Activated CD4-positive, alpha-beta T cell treated with anti-CD3 and anti-CD28 coated beads, Interleukin-2, amount 50 U/mL, for 16 hours (primary cell): ENCODE results near the gene PNMA6F.
"Not testable (repeated sequence)": the region's sequence is repeated elsewhere in the genome, so short reads cannot be mapped to it uniquely, and the experiment has no call there.

Source experiments
- DNase-seq: peaks from one replicate; pipeline ENCODE4 v3.0.0-alpha.2; 2020

The PNMA6F gene

DNA sequence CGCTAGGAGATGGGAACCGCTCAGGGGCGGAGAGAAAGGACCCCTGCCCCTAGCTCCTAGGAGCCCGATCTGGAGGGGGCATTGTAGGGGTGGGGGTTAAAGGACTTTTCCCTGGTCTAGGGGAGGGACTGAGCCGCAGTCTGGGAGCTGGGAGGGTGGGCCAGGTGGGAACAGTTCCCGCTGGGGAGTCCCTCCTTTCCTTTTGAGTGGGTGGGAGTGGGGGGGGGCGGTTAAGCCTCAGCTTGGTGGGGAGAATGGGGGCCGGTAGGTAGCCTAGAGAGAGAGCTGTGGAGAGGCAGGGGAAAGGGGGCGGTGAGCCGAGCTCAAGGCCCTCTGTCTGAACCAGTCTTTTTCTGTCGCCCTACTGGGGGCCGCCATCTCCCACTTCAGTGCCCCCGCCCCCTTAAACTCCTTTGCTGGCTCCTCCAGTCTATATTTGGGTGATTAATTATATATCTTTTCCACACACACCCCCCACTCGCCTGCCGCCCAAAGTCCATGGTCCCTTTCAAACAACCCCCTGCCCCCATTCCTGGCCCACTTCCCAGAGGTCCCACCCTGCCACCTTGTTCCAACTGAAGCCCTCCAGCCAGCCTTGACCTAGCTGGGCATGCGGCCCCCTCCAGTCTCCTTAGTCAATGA lies 13.2 kb upstream of the PNMA6F start:
- no peak for DNase-seq

DNA sequence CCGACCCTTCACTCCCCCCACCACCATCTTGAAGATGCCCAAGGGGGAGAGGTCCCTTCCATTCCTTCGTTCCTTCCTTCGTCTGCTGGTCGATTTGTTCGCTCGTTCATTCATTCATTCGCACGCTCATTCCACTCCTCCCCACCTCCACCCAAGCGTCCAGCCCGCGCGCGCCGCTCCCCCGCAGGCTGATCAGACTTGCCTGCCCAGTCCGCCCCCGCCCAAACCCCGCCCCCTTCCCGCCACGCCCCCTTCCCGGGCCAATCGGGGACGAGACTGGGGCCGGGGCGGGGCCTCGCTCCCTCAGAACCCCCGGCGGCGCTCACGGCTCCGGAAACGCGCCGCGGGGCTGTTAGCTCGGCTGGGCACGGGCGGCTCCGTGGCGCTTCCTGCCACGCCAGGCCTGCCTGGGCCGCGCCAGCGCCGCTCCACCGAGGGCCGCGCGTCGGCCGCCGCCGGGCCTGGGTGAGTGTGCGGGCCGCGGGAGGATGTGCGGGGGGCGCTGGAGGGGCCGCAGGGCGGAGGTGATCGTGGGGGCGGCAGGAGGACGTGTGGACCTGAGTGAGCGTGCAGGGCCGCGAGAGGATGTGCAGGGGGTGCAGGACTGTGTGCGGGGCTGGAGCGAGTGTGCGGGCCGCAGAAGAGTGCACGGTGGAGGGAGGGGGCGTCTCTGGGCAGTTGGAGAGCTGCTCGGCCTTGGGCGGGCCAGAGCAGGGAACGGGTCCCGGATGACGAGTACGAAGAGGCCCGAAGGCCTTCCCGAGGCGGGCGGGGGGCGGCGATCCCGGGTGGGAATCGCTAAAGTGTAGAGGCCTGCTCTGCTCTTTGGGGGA lies 12.5 kb upstream of the PNMA6F start, which contains the start of gene ZNF275:
Gene ZNF275 (plus strand): TSS at position 333 of the 833 bp plus-strand sequence. CDS start 2,527 bp downstream, outside the sequence.
- peak; percentile 76 for DNase-seq

DNA sequence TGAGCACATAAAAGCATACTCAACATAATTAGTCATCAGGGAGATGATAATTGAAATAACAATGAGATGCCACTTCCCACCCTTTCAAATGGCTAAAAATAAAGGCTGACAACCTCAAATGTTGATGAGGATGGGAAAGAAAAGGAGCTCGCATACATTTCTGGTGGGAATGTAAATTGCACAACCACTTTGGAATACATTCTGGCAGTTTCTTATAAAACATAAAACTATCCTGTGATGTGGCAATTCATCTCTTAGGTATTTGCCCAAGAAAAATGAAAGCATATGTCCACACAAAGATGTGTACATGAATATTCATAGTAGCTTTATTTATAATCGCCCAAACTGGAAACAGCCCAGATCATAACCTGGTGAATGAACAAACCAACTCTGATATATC lies 11.7 kb upstream of the PNMA6F start:
- DNase-seq = no peak

DNA sequence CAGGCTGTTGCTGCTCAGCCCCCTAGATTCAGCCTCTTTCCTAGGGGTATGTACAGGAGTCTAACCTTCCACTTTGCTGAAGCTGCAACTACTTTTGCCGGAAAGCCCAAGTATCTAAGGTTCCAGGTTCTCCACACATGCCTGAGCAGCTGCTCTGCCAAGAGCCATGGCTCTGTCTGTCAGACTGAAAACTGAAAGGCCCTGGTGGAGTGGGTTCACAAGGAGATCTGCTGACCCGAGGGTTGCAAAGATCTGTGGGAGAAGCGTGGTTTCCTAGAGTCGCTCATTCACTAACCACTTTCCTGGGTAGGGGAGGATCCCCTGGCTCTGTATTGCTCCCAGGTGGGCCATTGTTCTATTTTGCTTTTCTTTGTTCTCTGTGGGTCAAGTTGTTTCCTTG lies 6.0 kb upstream of the PNMA6F start:
- DNase-seq = no peak

DNA sequence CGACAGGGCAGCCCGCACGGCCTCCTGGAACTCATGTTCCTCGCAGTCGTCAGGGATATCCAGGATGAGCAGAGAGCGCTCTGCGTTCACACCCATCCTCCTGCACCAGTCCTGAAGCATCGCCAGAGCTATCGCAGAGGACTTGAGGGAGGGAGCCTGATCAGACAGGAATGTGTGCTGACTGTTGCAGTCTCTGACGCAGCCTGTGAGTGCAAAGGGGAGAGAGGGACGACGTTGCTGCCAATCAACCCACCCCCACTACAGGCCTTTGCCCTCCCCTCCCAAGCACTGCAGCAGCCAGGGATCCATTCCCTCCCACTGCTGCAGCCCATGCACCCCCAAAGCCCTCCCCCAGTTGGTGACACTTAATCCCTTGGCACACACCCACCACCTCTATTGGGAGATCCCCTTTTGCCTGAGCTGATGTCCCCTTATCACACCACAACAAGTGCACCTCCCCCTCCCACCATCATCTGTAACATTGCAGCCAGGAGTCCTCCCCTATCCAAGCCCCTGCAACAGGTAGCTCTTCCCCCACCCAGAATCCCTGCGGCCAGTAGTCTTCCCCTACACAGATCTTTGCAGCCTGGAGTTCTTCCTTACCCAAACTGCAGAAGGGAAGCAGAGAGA lies 897 bp downstream of the PNMA6F start:
- DNase-seq = no peak

DNA sequence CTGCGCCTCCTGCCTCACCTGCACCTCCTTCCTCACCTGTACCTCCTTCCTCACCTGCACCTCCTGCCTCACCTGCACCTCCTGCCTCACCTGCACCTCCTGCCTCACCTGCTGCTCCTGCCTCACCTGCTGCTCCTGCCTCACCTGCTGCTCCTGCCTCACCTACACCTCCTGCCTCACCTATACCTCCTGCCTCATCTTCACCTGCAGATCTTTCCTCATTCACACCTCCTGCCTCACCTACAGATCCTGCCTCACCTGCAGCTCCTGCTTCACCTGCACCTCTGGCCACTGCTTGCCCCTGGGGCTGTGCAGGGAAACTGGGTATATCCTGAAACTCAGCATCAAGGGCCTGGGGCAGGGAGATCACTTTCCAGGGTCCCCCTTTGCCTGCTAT lies 1.5 kb downstream of the PNMA6F start:
- DNase-seq = not testable (repeated sequence)

DNA sequence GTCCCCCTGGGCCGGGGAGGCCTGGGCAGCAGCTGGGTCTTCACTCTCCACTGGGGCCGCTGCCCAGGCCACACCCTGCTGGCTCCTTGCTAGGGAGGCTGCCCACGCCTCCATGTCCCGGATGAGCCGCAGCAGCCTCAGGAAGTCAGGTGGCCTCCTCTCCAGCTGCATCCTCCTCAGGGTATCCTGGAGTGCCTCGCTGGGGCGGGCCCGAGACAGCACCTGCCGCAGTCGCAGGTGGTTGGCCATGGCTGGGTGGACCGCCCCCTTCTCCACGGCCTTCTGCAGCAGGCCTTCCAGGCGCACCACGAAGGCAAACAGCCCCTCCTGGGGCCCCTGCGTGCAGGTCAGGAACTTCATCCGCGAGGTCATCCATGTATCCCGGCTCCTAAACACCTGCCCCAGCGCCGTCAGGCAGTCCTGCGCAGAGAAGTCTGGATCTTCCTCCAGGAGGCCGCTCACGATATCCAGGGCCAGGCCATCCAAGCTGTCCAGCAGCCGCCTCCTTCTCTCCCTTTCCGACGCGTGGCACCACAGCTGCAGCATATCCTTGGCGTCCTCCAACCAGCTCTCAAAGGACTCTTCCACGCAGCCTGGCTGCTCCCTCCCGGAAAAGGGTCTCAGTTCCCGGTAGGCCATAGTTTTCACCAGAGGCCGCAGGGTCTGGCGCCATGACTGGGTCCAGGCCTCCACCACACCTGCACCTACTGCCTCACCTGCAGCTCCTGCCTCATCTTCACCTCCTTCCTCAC lies 2.1 kb downstream of the PNMA6F start:
- DNase-seq = no peak

DNA sequence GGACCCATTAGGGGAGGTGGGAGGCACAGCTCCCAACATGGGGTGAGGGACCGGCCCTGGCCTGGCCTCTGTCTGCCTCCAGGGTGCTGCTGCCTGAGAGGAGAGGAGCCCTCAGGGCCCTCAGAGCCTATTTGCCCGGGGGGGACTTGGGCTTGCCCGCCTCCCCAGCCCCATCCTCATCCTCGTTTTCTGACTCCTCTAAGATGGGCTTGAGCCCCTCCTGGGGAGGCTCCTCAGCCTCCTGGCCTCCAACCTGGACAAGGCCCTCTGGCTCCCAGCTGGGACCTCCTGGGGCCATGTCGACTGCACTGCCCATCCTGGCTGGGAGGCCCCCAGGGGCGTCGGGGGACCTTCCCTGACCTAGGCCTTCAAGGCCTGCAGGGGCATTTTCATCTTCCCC lies 2.8 kb downstream of the PNMA6F start:
- no peak for DNase-seq

DNA sequence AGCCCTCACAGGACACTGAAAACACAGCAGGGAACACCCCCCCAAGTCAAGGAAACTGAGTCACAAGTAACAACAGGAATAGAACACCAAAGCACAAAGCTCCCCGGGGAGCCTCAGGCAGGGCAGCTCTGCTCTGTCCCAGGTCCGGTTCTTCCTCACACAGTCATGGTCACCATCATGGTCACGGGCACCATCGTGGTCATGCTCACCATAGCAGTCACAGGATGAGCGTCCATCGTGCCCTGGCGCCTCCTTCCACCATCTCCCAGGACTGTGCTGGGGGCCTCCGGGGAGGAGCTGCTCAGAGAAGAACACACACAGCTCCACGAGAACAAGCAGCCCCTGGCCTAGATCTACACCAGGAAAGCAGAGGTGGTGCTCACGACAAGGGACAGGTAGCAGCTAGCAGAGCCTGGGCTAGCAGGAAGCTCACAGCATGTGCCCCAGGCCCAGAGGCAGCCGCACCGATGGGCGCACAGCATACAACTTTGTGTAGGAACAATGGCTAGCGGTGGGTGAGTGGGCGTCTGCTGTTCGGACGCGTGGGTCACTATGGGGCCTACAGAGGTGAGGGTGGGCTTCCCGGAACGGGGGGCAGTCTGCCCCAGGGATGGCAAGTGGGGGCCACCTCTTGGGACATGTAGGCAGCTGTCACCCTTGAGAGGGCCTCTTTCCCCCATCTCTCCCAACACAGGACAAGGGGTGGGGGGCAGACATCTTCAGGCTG lies 3.4 kb downstream of the PNMA6F start:
- DNase-seq = no peak

DNA sequence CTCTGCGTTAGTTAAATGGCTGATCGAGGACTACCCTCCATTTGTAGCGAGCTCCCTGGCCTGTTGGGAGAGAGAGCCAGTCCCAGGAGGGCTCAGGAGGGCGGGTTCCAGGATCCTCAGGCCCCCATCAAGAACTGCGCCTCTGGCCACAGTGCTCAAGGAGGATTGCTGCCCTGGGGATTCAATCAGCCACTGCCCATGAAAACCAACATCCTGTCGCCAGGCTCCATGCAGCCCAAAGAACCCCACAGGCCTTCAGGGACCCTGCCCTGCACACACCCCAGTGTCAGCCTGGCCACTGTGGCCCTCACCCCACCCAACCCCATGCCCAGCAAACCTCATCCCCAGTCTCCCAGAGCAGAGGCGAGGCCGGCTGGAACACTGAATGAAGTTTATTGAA lies 4.3 kb downstream of the PNMA6F start:
- DNase-seq = no peak

DNA sequence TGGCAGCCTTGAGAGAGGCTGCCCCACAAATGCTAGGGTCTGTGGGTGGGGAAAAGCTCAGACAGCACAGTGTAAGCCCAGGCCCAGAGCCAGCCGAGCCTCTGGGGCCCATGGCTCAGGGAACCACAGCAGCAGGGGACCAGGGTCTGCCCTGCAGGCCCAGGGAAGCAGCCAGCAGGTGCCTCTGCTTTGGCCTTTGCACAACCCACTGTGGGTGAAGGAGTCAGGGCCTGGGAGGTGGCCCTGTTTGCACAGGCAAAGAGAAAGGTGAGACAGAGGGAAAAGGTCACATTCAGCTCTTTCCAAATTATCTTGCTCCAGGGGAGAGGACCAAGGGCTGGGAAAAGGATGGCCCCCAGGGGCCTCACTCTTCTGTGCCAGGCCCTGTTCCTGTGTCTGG lies 8.7 kb downstream of the PNMA6F start:
- DNase-seq = no peak

DNA sequence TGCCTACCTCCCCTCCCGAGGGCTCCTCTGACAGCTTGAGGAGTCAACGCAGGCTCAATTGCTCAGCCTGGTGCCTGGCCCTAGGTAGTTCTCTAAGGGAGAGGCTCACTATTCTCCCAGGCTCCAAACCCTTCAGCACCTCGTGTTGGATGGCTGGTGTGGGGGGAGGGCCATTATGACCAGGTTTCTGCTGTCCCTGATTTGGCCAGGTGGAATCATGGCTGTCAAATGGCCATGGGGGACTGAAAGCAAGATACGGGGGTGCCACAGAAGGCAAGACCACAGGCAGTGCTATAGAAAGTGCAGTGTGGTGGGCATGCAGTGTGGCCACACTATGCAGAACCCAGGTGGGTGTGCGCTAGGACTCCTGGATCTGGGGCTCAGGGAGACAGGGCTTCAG lies 9.5 kb downstream of the PNMA6F start:
- no peak for DNase-seq

DNA sequence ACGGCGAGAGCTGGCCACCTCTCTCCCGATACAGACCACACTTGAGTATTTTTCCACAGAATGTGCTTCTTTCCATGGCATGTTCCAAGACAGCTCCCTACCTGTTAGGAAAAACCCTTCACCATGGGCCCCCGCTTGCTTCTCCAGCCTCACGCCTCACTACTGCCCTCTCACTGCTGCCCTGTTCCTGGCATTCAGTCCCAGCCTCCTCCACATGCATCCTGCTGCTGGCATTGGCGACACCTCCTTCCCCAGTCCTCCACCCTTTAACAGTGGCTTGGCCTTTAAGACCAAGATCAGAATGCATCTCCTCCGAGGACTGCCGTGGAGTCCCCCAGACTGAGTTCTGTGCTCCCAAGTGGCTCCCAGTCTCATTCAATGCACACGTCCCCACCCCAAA lies 10.7 kb downstream of the PNMA6F start:
- no peak for DNase-seq

DNA sequence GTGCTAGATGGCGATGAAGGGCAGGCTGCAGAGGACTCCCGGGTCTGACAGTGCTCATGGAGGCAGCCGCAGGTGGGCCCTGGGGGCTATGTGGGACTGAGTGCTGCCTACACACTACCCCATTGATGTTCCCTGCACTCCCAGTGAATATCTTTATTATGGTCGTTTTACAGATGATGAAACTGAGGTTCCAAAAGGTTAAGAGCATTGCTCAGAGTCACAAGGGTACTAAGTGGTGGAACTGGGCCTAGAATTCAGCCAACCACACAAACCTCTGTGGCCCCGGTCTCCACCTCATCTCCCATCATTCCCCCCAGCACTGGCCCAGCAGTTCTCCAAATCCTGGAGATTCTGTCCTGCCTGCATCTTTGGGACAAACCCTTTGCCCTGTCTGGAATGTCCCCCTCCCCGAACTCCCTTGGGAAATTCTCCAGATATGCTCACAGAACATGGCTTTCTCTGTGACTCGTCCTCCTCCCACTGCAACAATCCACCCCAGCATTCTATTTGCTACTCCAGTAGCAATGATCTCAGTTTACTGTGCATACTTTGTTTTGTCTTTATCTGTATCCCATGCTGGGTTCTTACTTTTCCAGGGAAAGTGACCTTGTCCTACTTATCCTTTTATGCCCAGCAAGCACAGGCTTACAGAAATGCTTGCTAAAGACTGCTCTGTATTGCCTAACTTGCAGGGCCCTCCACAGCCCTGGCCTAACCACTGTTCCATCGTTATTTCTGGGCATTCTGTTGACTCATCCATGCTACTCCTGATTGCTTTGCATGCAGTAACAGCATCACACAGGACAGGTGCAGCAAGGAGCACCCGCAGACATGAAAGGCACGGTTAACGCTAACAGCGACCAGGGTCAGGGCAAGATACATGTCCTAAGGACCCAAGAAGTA lies 14.0 kb downstream of the PNMA6F start:
- DNase-seq = no peak

DNA sequence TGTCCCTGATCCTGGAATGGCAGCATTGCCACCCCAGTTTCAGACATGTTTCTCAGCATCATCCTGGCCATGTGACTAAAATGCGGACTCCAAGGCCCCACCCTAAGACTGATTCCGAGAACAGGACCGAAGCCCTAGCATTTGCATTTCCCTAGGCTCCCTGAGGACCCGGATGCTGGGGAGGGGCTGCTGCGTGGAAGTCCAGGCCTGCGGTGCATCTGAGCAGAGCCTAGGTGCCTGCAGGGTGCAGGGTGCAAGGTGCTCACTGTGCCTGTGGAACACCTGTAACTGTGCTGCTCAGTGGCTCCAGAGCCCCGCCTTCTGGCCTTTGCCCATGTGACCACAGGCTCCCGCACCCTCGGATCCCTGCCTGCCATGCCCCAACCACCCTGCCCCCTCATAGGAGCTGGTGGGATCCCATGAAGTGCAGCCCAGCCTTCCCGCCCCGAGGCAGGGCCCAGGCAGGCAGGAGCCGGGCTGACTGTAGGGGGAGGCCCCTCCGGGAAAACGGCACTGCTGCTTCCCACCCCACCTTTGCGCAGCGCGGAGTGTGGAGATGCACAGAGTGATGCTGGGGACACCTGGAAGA lies 14.9 kb downstream of the PNMA6F start:
- DNase-seq = no peak

DNA sequence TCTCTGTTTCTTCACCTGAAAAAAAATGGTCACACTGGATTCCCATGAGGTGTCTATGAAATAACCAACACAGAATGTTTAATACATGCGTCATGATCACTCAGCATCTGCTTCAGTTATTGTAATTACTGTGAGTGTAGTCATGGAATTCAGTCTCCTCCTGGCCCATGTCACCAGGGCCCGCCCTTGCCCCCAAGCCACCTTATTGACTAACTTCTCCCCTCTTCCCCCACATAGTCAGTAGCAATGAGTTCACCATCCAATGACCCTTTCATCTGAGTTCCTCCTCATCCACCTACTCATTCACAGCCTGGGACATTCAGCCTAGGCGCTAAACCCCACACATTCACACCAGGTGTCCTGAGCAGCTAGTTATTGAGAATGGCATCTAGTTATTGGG lies 15.6 kb downstream of the PNMA6F start:
- no peak for DNase-seq

DNA sequence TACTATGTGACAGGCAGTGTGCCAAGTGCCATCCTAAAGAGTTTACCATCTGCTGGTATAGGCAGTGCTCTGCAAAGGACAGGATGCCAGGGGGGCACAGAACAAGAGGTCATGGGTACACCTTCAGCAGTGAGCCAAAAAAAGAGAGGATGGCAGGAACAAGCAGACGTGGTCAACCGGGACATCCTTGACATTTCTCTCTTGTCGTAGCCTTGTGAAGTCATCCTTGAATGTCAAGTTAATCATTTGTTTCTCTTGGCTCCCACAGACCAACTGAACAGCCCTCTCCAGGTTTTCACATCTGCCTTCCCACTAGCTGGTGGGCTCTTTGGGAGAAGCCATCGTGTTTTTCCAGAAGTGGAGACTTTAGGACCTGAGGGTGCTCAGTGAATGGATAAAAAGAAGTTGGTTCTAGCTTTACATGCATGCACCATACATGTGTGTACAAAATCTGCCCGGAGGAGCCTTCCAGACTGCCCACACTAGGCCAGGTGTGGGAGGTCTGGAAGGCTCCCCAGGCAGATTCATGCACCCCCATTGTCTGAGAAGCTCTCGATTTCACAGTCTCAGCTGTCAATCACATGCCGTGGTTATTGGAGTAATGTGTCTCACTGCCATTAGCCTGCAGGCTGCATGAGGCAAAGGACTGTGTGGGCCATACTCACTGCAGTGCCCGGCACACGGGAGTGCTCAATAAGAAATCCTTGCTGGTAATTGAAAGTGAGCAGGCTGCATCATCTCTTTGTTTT lies 16.4 kb downstream of the PNMA6F start:
- no peak for DNase-seq

DNA sequence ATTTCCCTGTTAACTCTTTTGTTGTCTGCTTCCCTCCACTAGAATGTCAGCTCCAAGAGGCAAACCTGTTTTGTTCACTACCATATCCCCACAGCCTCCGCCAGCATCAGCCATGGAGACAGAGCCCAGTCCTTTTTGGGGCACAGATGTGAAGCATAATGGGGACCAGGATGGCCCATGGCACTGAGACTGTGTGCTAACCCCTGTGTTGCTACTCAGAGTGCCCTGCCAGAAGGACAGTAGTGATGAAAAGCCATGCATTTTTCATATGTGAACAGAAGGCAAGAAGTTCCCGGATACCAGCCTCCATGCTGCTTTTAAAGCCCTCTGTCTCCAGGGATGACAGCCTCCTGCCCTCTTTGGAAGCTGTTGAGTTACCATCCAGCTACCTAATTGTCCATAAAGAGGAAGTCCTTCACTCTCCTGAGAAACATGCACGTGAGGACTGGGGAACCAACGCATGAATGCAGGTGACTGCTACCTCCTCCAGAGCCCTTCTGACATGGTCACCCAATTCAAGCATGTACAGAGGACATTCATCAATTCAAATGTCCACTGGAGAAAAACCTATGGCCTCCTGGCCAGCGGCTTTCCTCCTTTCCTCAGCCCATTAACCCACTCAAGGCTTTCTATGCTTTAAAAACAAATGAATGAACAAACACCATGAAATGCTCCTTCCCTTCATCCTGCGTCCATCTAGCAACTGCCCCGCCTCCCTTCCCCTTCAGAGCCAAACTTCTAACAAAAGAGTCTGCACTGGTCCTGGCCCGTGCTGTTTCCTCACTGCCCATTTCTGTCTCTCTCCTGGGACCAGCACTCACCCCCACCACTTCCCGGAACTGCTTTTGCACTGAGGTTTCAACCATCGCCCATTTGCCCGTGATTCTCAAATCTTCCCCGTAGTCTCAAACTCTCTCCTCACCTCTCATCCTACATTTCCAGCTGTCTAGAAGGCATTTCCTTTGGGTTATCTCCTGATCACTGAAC lies 18.0 kb downstream of the PNMA6F start:
- no peak for DNase-seq

DNA sequence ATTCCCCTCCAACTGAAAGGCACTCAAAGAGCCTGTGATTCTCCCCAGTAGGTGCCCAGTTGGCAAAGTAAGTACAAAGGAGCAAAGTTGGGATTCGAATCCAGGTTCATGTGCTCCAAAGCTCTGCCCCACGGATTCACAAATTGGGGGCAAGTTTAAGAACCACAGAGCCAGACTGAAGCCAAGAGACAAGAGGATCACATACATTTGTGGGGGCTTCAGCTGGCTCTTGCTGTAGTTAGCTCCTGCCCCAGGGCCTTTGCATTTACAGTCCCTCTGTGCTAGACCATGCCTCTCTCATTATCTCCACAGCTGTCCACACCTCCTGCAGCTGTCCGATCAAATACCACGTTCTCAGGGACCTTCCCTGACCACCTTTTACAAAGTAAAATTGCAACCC lies 18.8 kb downstream of the PNMA6F start:
- DNase-seq = no peak
